Testis (tissue), 2 donors: ENCODE data around the gene TUBA4B.
"Not testable (repeated sequence)": the region's sequence is repeated elsewhere in the genome, so short reads cannot be mapped to it uniquely, and the experiment has no call there.

ENCODE experiments used
- CTCF ChIP-seq, 3 experiments: fragments of 450-650 bp in 2 of 3; fragments of 200-600 bp in 1 of 3; sonication (generic) in 1 of 3; IDR thresholded peaks; one replicate each; pipeline ENCODE4 v1.5.1; 2016 to 2019; ENCODE audit warnings: antibody characterized with exemption in 3 of 3, mild to moderate bottlenecking in 2 of 3, moderate library complexity in 1 of 3
- POLR2A ChIP-seq: fragments of 450-650 bp; IDR thresholded peaks from one replicate; pipeline ENCODE4 v1.6.1; 2017; ENCODE audit warnings: antibody characterized with exemption, mild to moderate bottlenecking, moderate library complexity

- TF ChIP-seq CTCF (IDR thresholded peaks at IDR 0.05); POLR2A: not testable (repeated sequence)
Measured at GRCh38 chr2:219287116-219287440, 34.0 kb downstream of the TUBA4B start.
